ENCODE results near the gene TENM3.
A peak's percentile ranks its signal among the peaks of the same experiment; 100 is the strongest.

Gene TENM3

GRCh38 chr4:182448281-182449151 lies 205.3 kb downstream of the TENM3 start:
- peaks cover 0 to 13% (median 0%) of the 10 kb centered on the region in 5 donors for H3K27me3 ChIP-seq (ENCODE audit: control insufficient read depth in 5 of 5, insufficient read depth in 4 of 5, low read length in 5 of 5)
- H3K4me1 ChIP-seq (ENCODE audit: control insufficient read depth in 5 of 5, insufficient read depth in 5 of 5, low read length in 5 of 5): peaks cover 0 to 27% (median 19%) of the 10 kb centered on the region in 5 donors
- H3K9ac ChIP-seq (ENCODE audit: low read length in 5 of 5): peak overlapping the region in 4 of 5 donors; percentile 44 to 80 (median 68)
- H3K36me3 ChIP-seq (ENCODE audit: control insufficient read depth in 5 of 5, insufficient read depth in 5 of 5, low read length in 5 of 5): no peaks in the 10 kb centered on the region
- H3K27ac ChIP-seq (ENCODE audit: low read depth, low read length): peak overlapping the region; percentile 81
- H3K4me3 ChIP-seq (ENCODE audit: low read depth in 1 of 5, low read length in 5 of 5): peak overlapping the region; percentile 40 to 78 (median 72)
- no peaks in the 10 kb centered on the region for H3K9me3 ChIP-seq (ENCODE audit: control insufficient read depth in 5 of 5, low read length in 5 of 5)

GRCh38 chr4:182449186-182449929 lies 206.2 kb downstream of the TENM3 start:
- Histone ChIP-seq H3K9me3 (ENCODE audit: control insufficient read depth in 5 of 5, low read length in 5 of 5) (no peaks in the 10 kb centered on the region), H3K27ac (ENCODE audit: low read depth, low read length) (peak overlapping the region; percentile 81), H3K36me3 (ENCODE audit: control insufficient read depth in 5 of 5, insufficient read depth in 5 of 5, low read length in 5 of 5) (no peaks in the 10 kb centered on the region)

DNA sequence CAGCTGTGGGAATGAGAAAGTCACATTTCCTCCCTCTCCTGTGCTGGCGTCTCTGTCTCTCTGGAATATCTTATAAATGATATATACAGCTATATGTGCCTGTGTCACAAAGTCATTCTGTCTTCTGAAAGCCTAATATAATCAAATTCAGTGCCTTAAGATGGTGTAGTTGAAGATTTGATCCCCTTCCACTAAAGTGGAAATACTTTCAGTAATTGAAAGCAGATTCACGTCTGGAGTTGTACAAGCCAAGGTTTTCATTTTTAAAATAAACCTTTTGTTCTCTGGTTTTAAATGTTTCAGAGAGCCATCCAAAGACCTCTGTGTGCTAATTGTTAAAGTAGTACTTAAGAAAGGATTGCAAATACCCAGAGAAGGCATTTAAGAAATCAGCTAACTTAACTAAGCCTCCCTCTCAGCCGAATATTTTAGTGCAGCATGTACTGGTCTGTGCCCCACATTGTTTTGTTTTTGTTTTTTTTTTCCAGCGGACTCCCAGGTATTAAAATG lies 206.8 kb downstream of the TENM3 start:
- peak overlapping the region in 3 of 5 donors; percentile 42 to 64 (median 54) for H3K9ac ChIP-seq (ENCODE audit: low read length in 5 of 5)

More at GRCh38 chr4:182449186-182449929, 206.2 kb downstream of the TENM3 start:
- Histone ChIP-seq H3K4me3 (ENCODE audit: low read depth in 1 of 5, low read length in 5 of 5) (peak overlapping the region; percentile 62 to 84 (median 77)), H3K27me3 (ENCODE audit: control insufficient read depth in 5 of 5, insufficient read depth in 4 of 5, low read length in 5 of 5) (peaks cover 0 to 13% (median 0%) of the 10 kb centered on the region in 5 donors), H3K4me1 (ENCODE audit: control insufficient read depth in 5 of 5, insufficient read depth in 5 of 5, low read length in 5 of 5) (peaks cover 0 to 32% (median 21%) of the 10 kb centered on the region in 5 donors), H3K9ac (ENCODE audit: low read length in 5 of 5) (peak overlapping the region in 3 of 5 donors; percentile 41 to 64 (median 54))

DNA sequence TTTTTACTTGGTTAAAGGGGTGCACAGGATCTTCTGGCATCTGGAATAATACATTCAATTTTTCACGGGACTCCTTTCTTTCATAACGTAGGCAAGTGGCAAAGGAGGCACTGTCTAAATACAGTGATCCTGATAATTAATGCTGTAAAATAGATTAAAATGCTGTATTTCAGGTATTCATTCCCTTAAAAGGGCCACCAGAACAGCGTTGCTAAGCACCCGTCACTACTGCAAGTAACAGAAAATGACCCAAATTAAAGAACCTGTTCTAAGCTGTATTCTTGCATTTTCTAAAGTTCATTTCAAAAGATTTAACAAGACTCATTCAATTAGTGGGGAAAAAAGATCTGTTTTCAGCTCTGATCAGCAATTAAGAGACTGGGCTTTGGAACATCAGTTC lies 208.2 kb downstream of the TENM3 start:
- Histone ChIP-seq H3K4me3 (ENCODE audit: low read depth in 1 of 5, low read length in 5 of 5) (no peak overlapping the region), H3K4me1 (ENCODE audit: control insufficient read depth in 5 of 5, insufficient read depth in 5 of 5, low read length in 5 of 5) (peaks cover 0 to 33% (median 22%) of the 10 kb centered on the region in 5 donors), H3K36me3 (ENCODE audit: control insufficient read depth in 5 of 5, insufficient read depth in 5 of 5, low read length in 5 of 5) (no peaks in the 10 kb centered on the region), H3K27ac (ENCODE audit: low read depth, low read length) (no peak overlapping the region), H3K27me3 (ENCODE audit: control insufficient read depth in 5 of 5, insufficient read depth in 4 of 5, low read length in 5 of 5) (peaks cover 0 to 13% (median 0%) of the 10 kb centered on the region in 5 donors), H3K9ac (ENCODE audit: low read length in 5 of 5) (no peak overlapping the region), H3K9me3 (ENCODE audit: control insufficient read depth in 5 of 5, low read length in 5 of 5) (no peaks in the 10 kb centered on the region)

More for the DNA sequence above, 206.8 kb downstream of the TENM3 start:
- no peaks in the 10 kb centered on the region for H3K36me3 ChIP-seq (ENCODE audit: control insufficient read depth in 5 of 5, insufficient read depth in 5 of 5, low read length in 5 of 5)
- H3K9me3 ChIP-seq (ENCODE audit: control insufficient read depth in 5 of 5, low read length in 5 of 5): no peaks in the 10 kb centered on the region
- peaks cover 0 to 13% (median 0%) of the 10 kb centered on the region in 5 donors for H3K27me3 ChIP-seq (ENCODE audit: control insufficient read depth in 5 of 5, insufficient read depth in 4 of 5, low read length in 5 of 5)
- peak overlapping the region; percentile 81 for H3K27ac ChIP-seq (ENCODE audit: low read depth, low read length)
- peak overlapping the region; percentile 62 to 84 (median 77) for H3K4me3 ChIP-seq (ENCODE audit: low read depth in 1 of 5, low read length in 5 of 5)
- H3K4me1 ChIP-seq (ENCODE audit: control insufficient read depth in 5 of 5, insufficient read depth in 5 of 5, low read length in 5 of 5): peaks cover 0 to 33% (median 22%) of the 10 kb centered on the region in 5 donors

GRCh38 chr4:182453830-182454229 lies 210.6 kb downstream of the TENM3 start:
- peaks cover 0 to 9% (median 0%) of the 10 kb centered on the region in 5 donors for H3K27me3 ChIP-seq (ENCODE audit: control insufficient read depth in 5 of 5, insufficient read depth in 4 of 5, low read length in 5 of 5)
- H3K27ac ChIP-seq (ENCODE audit: low read depth, low read length): no peak overlapping the region
- H3K9me3 ChIP-seq (ENCODE audit: control insufficient read depth in 5 of 5, low read length in 5 of 5): no peaks in the 10 kb centered on the region
- peaks cover 0 to 29% (median 14%) of the 10 kb centered on the region in 5 donors for H3K4me1 ChIP-seq (ENCODE audit: control insufficient read depth in 5 of 5, insufficient read depth in 5 of 5, low read length in 5 of 5)
- no peak overlapping the region for H3K9ac ChIP-seq (ENCODE audit: low read length in 5 of 5)
- H3K36me3 ChIP-seq (ENCODE audit: control insufficient read depth in 5 of 5, insufficient read depth in 5 of 5, low read length in 5 of 5): no peaks in the 10 kb centered on the region
- H3K4me3 ChIP-seq (ENCODE audit: low read depth in 1 of 5, low read length in 5 of 5): no peak overlapping the region

GRCh38 chr4:182454440-182455013 lies 211.3 kb downstream of the TENM3 start:
- Histone ChIP-seq H3K27me3 (ENCODE audit: control insufficient read depth in 5 of 5, insufficient read depth in 4 of 5, low read length in 5 of 5) (peaks cover 0 to 6% (median 0%) of the 10 kb centered on the region in 5 donors), H3K9me3 (ENCODE audit: control insufficient read depth in 5 of 5, low read length in 5 of 5) (no peaks in the 10 kb centered on the region), H3K9ac (ENCODE audit: low read length in 5 of 5) (peak overlapping the region in 2 of 5 donors; percentile 7 to 44), H3K27ac (ENCODE audit: low read depth, low read length) (peak overlapping the region; percentile 37), H3K4me3 (ENCODE audit: low read depth in 1 of 5, low read length in 5 of 5) (no peak overlapping the region), H3K36me3 (ENCODE audit: control insufficient read depth in 5 of 5, insufficient read depth in 5 of 5, low read length in 5 of 5) (no peaks in the 10 kb centered on the region), H3K4me1 (ENCODE audit: control insufficient read depth in 5 of 5, insufficient read depth in 5 of 5, low read length in 5 of 5) (peaks cover 0 to 25% (median 10%) of the 10 kb centered on the region in 5 donors)

DNA sequence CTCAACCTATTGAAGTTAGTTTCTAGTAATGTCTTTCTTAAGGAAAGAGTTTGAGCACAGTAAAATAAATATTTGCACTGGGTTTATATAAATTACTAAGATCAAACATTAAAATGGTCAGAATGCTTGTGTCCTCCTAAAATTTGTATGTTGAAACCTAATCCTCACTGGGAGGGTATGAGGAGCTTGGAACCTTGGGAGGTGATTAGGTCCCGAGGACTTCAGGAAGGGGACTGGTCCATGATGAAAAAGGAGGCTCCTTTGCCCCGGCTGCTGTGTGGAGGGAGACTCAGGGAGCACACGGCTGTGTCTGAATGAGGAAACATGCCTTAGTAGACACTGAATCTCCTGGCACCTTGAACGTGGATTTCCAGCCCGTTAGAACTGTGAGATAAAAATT lies 221.9 kb downstream of the TENM3 start:
- Histone ChIP-seq H3K9me3 (ENCODE audit: control insufficient read depth in 5 of 5, low read length in 5 of 5) (no peaks in the 10 kb centered on the region), H3K4me1 (ENCODE audit: control insufficient read depth in 5 of 5, insufficient read depth in 5 of 5, low read length in 5 of 5) (no peaks in the 10 kb centered on the region)

DNA sequence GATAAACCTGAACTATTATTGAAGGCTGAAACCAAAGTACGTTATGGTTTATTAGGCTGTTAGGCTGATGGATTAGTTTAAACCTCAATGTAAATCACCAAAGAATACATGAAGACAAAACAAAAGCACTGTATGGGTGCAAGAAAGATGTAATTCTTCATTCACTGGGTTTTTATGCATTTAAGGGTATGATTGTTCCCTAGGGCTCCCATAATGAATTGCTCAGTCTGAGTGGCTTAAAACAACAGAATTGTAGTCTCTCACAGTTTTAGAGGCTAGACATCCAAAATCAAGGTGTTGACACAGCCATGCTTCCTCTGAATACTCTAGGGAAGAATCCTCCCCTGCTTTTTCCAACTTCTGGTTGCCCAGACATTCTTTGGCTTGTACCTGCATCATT lies 222.8 kb downstream of the TENM3 start:
- Histone ChIP-seq H3K9me3 (ENCODE audit: control insufficient read depth in 5 of 5, low read length in 5 of 5) (peaks cover 0 to under 1% (median 0%) of the 10 kb centered on the region in 5 donors), H3K27ac (ENCODE audit: low read depth, low read length) (no peak overlapping the region), H3K9ac (ENCODE audit: low read length in 5 of 5) (no peak overlapping the region), H3K36me3 (ENCODE audit: control insufficient read depth in 5 of 5, insufficient read depth in 5 of 5, low read length in 5 of 5) (no peaks in the 10 kb centered on the region), H3K4me1 (ENCODE audit: control insufficient read depth in 5 of 5, insufficient read depth in 5 of 5, low read length in 5 of 5) (no peaks in the 10 kb centered on the region), H3K4me3 (ENCODE audit: low read depth in 1 of 5, low read length in 5 of 5) (no peak overlapping the region), H3K27me3 (ENCODE audit: control insufficient read depth in 5 of 5, insufficient read depth in 4 of 5, low read length in 5 of 5) (no peaks in the 10 kb centered on the region)

More for the DNA sequence above, 221.9 kb downstream of the TENM3 start:
- no peaks in the 10 kb centered on the region for H3K27me3 ChIP-seq (ENCODE audit: control insufficient read depth in 5 of 5, insufficient read depth in 4 of 5, low read length in 5 of 5)
- no peak overlapping the region for H3K4me3 ChIP-seq (ENCODE audit: low read depth in 1 of 5, low read length in 5 of 5)
- no peak overlapping the region for H3K27ac ChIP-seq (ENCODE audit: low read depth, low read length)
- H3K9ac ChIP-seq (ENCODE audit: low read length in 5 of 5): no peak overlapping the region
- H3K36me3 ChIP-seq (ENCODE audit: control insufficient read depth in 5 of 5, insufficient read depth in 5 of 5, low read length in 5 of 5): no peaks in the 10 kb centered on the region

- H3K36me3 ChIP-seq (ENCODE audit: control insufficient read depth in 5 of 5, insufficient read depth in 5 of 5, low read length in 5 of 5): no peaks in the 10 kb centered on the region
- no peak overlapping the region for H3K9ac ChIP-seq (ENCODE audit: low read length in 5 of 5)
- peaks cover 0 to 6% (median 0%) of the 10 kb centered on the region in 5 donors for H3K9me3 ChIP-seq (ENCODE audit: control insufficient read depth in 5 of 5, low read length in 5 of 5)
- H3K27ac ChIP-seq (ENCODE audit: low read depth, low read length): no peak overlapping the region
- no peaks in the 10 kb centered on the region for H3K4me1 ChIP-seq (ENCODE audit: control insufficient read depth in 5 of 5, insufficient read depth in 5 of 5, low read length in 5 of 5)
- H3K27me3 ChIP-seq (ENCODE audit: control insufficient read depth in 5 of 5, insufficient read depth in 4 of 5, low read length in 5 of 5): no peaks in the 10 kb centered on the region
- H3K4me3 ChIP-seq (ENCODE audit: low read depth in 1 of 5, low read length in 5 of 5): no peak overlapping the region
These were observed 227.0 kb downstream of the TENM3 start for GRCh38 chr4:182470215-182470614.
